ENCODE measurements around the gene ANKRD28.
"Not testable (repeated sequence)": the region's sequence is repeated elsewhere in the genome, so short reads cannot be mapped to it uniquely, and the experiment has no call there.

Gene ANKRD28

DNA sequence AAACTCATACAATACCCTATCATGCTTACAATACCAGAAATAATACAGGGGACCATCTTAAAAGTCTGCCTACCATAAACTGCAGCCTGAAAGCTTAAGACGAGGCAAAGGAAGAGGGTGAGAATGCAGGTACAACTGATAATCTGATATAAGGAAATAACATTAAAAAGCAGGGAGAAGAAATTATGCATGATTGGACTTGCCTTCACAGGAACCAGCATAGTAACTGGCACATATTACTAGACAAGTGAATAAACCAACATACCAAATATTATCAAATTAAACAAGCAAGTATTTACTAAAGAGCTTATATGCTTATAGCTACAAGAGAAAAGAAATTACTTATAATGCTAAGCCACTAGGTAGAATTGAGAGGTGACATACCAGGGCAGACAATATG lies 18.7 kb downstream of the ANKRD28 start:
- no peak for DNase-seq
- H4K5ac ChIP-seq (ENCODE audit: low read length): no peak overlapping the region
- no peak overlapping the region for H2BK5ac ChIP-seq (ENCODE audit: low read length)
- WGBS (ENCODE audit: extremely low coverage, insufficient coverage, low lambda C conversion rate): no CpG with 5 or more reads among the region's 1 CpG
- no peaks in the 10 kb centered on the region for H3K27me3 ChIP-seq (ENCODE audit: insufficient read depth, low read length, poor library complexity)
- H3K36me3 ChIP-seq (ENCODE audit: control insufficient read depth, insufficient read depth, low read length): no peaks in the 10 kb centered on the region
- H3K4ac ChIP-seq (ENCODE audit: low read depth, low read length): no peak overlapping the region
- no peak overlapping the region for H2AK5ac ChIP-seq (ENCODE audit: low read length)
- H3K79me1 ChIP-seq (ENCODE audit: low read length): peaks cover 2% of the 10 kb centered on the region
- no peak overlapping the region for H3K56ac ChIP-seq (ENCODE audit: low read length)
- no peak overlapping the region for H2BK120ac ChIP-seq (ENCODE audit: low read depth, low read length)
- H2BK15ac ChIP-seq (replicated peaks; ENCODE audit: low read depth): no peak overlapping the region
- no peak overlapping the region for H3K4me3 ChIP-seq (ENCODE audit: low read length)
- no peaks in the 10 kb centered on the region for H3K79me2 ChIP-seq (ENCODE audit: control insufficient read depth, insufficient read depth, low read length)
- no peak overlapping the region for H3K9ac ChIP-seq (ENCODE audit: low read length)
- H3K23ac ChIP-seq (ENCODE audit: low read length): no peak overlapping the region
- H3K18ac ChIP-seq (ENCODE audit: low read length): no peak overlapping the region
- H3K4me2 ChIP-seq (ENCODE audit: low read length): no peak overlapping the region
- peaks cover 3% of the 10 kb centered on the region for H3K4me1 ChIP-seq (ENCODE audit: control insufficient read depth, low read depth, low read length)
- no peak overlapping the region for H3K27ac ChIP-seq (ENCODE audit: low read depth, low read length)
- no peak overlapping the region for H4K8ac ChIP-seq (ENCODE audit: low read depth, low read length)

GRCh38 chr3:15778332-15778858 lies 19.4 kb downstream of the ANKRD28 start:
- no peak overlapping the region for H2BK5ac ChIP-seq (ENCODE audit: low read length)
- H4K5ac ChIP-seq (ENCODE audit: low read length): no peak overlapping the region
- H3K4ac ChIP-seq (ENCODE audit: low read depth, low read length): no peak overlapping the region
- no peak overlapping the region for H2BK120ac ChIP-seq (ENCODE audit: low read depth, low read length)
- H2AK5ac ChIP-seq (ENCODE audit: low read length): no peak overlapping the region
- no peak overlapping the region for H3K4me3 ChIP-seq (ENCODE audit: low read length)
- no CpG with 5 or more reads among the region's 2 CpGs for WGBS (ENCODE audit: extremely low coverage, insufficient coverage, low lambda C conversion rate)
- no peaks in the 10 kb centered on the region for H3K79me2 ChIP-seq (ENCODE audit: control insufficient read depth, insufficient read depth, low read length)
- no peaks in the 10 kb centered on the region for H3K36me3 ChIP-seq (ENCODE audit: control insufficient read depth, insufficient read depth, low read length)
- H3K56ac ChIP-seq (ENCODE audit: low read length): no peak overlapping the region
- H2BK15ac ChIP-seq (replicated peaks; ENCODE audit: low read depth): no peak overlapping the region
- H4K8ac ChIP-seq (ENCODE audit: low read depth, low read length): no peak overlapping the region
- no peak overlapping the region for H3K4me2 ChIP-seq (ENCODE audit: low read length)
- peaks cover 3% of the 10 kb centered on the region for H3K4me1 ChIP-seq (ENCODE audit: control insufficient read depth, low read depth, low read length)
- no peak overlapping the region for H3K23ac ChIP-seq (ENCODE audit: low read length)
- H3K9ac ChIP-seq (ENCODE audit: low read length): no peak overlapping the region
- DNase-seq: peak; percentile 48
- H3K27ac ChIP-seq (ENCODE audit: low read depth, low read length): no peak overlapping the region
- peaks cover 2% of the 10 kb centered on the region for H3K79me1 ChIP-seq (ENCODE audit: low read length)
- H3K27me3 ChIP-seq (ENCODE audit: insufficient read depth, low read length, poor library complexity): no peaks in the 10 kb centered on the region
- peak overlapping the region; percentile 42 for H3K18ac ChIP-seq (ENCODE audit: low read length)

GRCh38 chr3:15774931-15775560 lies 22.7 kb downstream of the ANKRD28 start:
- not testable (repeated sequence) for H3K4me1 ChIP-seq (ENCODE audit: control insufficient read depth, low read depth, low read length)
- WGBS (ENCODE audit: extremely low coverage, insufficient coverage, low lambda C conversion rate): no CpG with 5 or more reads among the region's 6 CpGs

DNA sequence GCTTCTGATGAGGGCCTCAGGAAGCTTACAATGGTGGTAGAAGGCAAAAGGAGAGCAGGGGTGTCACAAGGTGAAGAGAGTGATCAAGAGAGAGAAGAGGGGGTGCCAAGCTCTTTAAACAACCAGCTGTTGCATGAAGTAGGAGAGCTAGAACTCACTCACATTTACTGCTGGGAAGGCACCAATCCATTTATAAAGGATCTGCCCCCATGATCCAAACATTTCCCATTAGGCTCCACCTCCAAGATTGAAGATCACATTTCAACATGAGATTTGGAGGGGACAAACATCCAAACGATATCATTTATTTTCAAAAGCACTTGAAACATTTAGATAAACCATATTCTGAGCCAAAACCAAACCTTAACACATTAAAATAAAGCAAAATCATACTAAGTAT lies 26.3 kb downstream of the ANKRD28 start:
- H3K79me1 ChIP-seq (ENCODE audit: low read length): no peaks in the 10 kb centered on the region
- H2BK15ac ChIP-seq (replicated peaks; ENCODE audit: low read depth): no peak overlapping the region
- H3K4me1 ChIP-seq (ENCODE audit: control insufficient read depth, low read depth, low read length): no peaks in the 10 kb centered on the region
- no peak overlapping the region for H3K23ac ChIP-seq (ENCODE audit: low read length)
- no peak for DNase-seq
- no CpG with 5 or more reads among the region's 1 CpG for WGBS (ENCODE audit: extremely low coverage, insufficient coverage, low lambda C conversion rate)
- H3K18ac ChIP-seq (ENCODE audit: low read length): no peak overlapping the region
- no peak overlapping the region for H3K9ac ChIP-seq (ENCODE audit: low read length)
- no peak overlapping the region for H4K8ac ChIP-seq (ENCODE audit: low read depth, low read length)
- no peak overlapping the region for H3K4ac ChIP-seq (ENCODE audit: low read depth, low read length)
- no peak overlapping the region for H3K4me3 ChIP-seq (ENCODE audit: low read length)
- no peak overlapping the region for H3K4me2 ChIP-seq (ENCODE audit: low read length)
- no peak overlapping the region for H3K56ac ChIP-seq (ENCODE audit: low read length)
- H3K79me2 ChIP-seq (ENCODE audit: control insufficient read depth, insufficient read depth, low read length): no peaks in the 10 kb centered on the region
- H2AK5ac ChIP-seq (ENCODE audit: low read length): no peak overlapping the region
- H2BK5ac ChIP-seq (ENCODE audit: low read length): no peak overlapping the region
- H3K27ac ChIP-seq (ENCODE audit: low read depth, low read length): no peak overlapping the region
- no peaks in the 10 kb centered on the region for H3K27me3 ChIP-seq (ENCODE audit: insufficient read depth, low read length, poor library complexity)
- no peak overlapping the region for H4K5ac ChIP-seq (ENCODE audit: low read length)
- no peaks in the 10 kb centered on the region for H3K36me3 ChIP-seq (ENCODE audit: control insufficient read depth, insufficient read depth, low read length)
- H2BK120ac ChIP-seq (ENCODE audit: low read depth, low read length): no peak overlapping the region

More at GRCh38 chr3:15774931-15775560, 22.7 kb downstream of the ANKRD28 start:
- not testable (repeated sequence) for H2AK5ac ChIP-seq (ENCODE audit: low read length); DNase-seq; H3K18ac ChIP-seq (ENCODE audit: low read length); H3K4ac ChIP-seq (ENCODE audit: low read depth, low read length); H3K56ac ChIP-seq (ENCODE audit: low read length); H2BK120ac ChIP-seq (ENCODE audit: low read depth, low read length); H3K36me3 ChIP-seq (ENCODE audit: control insufficient read depth, insufficient read depth, low read length); H2BK5ac ChIP-seq (ENCODE audit: low read length); H3K4me2 ChIP-seq (ENCODE audit: low read length); H3K79me1 ChIP-seq (ENCODE audit: low read length); H3K27ac ChIP-seq (ENCODE audit: low read depth, low read length); H4K5ac ChIP-seq (ENCODE audit: low read length); H3K9ac ChIP-seq (ENCODE audit: low read length); H2BK15ac ChIP-seq (replicated peaks; ENCODE audit: low read depth); H3K79me2 ChIP-seq (ENCODE audit: control insufficient read depth, insufficient read depth, low read length); H3K4me3 ChIP-seq (ENCODE audit: low read length); H4K8ac ChIP-seq (ENCODE audit: low read depth, low read length); H3K27me3 ChIP-seq (ENCODE audit: insufficient read depth, low read length, poor library complexity); H3K23ac ChIP-seq (ENCODE audit: low read length)

DNA sequence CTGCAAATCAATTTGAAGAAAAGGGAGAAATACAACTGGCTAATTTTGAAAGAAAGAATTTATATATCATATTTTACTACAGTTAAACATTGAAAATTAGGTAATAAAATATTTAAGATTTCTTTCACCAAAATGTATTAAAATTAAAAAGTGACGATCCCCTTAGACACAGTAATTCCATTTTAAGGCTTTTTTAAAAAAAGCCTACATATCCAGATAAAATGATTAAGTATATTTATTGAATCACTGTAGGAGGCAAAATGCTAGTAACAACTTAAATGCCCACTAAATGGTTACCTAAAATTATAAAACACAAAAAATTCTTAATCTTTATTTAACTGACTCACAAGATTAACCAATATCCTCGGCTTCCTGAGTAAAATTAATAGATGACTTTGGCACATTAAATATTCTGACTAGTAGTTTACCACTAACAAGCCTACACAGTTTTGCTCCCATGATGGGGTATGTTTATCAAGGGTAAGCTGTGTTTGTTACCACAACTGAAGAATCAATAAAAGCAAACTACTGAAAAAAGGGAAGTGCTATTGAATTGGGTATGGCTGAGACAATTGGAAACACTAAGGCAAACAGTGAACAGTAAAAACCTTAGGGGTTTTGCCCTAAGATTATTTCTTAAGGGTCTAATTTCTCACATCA lies 28.4 kb downstream of the ANKRD28 start:
- no peak overlapping the region for H3K18ac ChIP-seq (ENCODE audit: low read length)
- H3K27ac ChIP-seq (ENCODE audit: low read depth, low read length): no peak overlapping the region
- H2AK5ac ChIP-seq (ENCODE audit: low read length): no peak overlapping the region
- no peak overlapping the region for H2BK120ac ChIP-seq (ENCODE audit: low read depth, low read length)
- no peak for DNase-seq
- H3K9ac ChIP-seq (ENCODE audit: low read length): no peak overlapping the region
- H3K79me2 ChIP-seq (ENCODE audit: control insufficient read depth, insufficient read depth, low read length): no peaks in the 10 kb centered on the region
- H3K56ac ChIP-seq (ENCODE audit: low read length): no peak overlapping the region
- no peaks in the 10 kb centered on the region for H3K27me3 ChIP-seq (ENCODE audit: insufficient read depth, low read length, poor library complexity)
- WGBS (ENCODE audit: extremely low coverage, insufficient coverage, low lambda C conversion rate): 100% methylated on average over 1 of the region's 2 CpGs
- no peaks in the 10 kb centered on the region for H3K4me1 ChIP-seq (ENCODE audit: control insufficient read depth, low read depth, low read length)
- H2BK15ac ChIP-seq (replicated peaks; ENCODE audit: low read depth): no peak overlapping the region
- H3K79me1 ChIP-seq (ENCODE audit: low read length): no peaks in the 10 kb centered on the region
- no peak overlapping the region for H3K4ac ChIP-seq (ENCODE audit: low read depth, low read length)
- no peak overlapping the region for H3K4me3 ChIP-seq (ENCODE audit: low read length)
- H3K4me2 ChIP-seq (ENCODE audit: low read length): no peak overlapping the region
- H3K23ac ChIP-seq (ENCODE audit: low read length): no peak overlapping the region
- no peak overlapping the region for H4K5ac ChIP-seq (ENCODE audit: low read length)
- H3K36me3 ChIP-seq (ENCODE audit: control insufficient read depth, insufficient read depth, low read length): no peaks in the 10 kb centered on the region
- no peak overlapping the region for H4K8ac ChIP-seq (ENCODE audit: low read depth, low read length)
- H2BK5ac ChIP-seq (ENCODE audit: low read length): no peak overlapping the region

Measured in mesendoderm (in vitro differentiated cells).